HG02870 (cell line): Measurements from ENCODE around the gene SLC16A7.
"Not testable (repeated sequence)": the region's sequence is repeated elsewhere in the genome, so short reads cannot be mapped to it uniquely, and the experiment has no call there.

ENCODE experiments used
- ATAC-seq: cut with Tn5 transposase; IDR thresholded peaks from one replicate; pipeline ENCODE4 v1.9.1; 2021; ENCODE audit warnings: mild to moderate bottlenecking, moderate library complexity; ENCODE audit not compliant: unreplicated experiment

SLC16A7 gene

GRCh38 chr12:59595883-59596540 lies at the start of gene SLC16A7:
SLC16A7 (plus strand) TSS chr12:59596029; CDS start chr12:59704802, 108,773 bp downstream.
- ATAC-seq = peak; percentile 26

- no peak for ATAC-seq
Measured at GRCh38 chr12:59548930-59549329, 46.9 kb upstream of the SLC16A7 start.

- ATAC-seq = no peak
Measured at GRCh38 chr12:59559696-59560095, 36.1 kb upstream of the SLC16A7 start.

- ATAC-seq = no peak
Measured at GRCh38 chr12:59570145-59570544, 25.7 kb upstream of the SLC16A7 start.

GRCh38 chr12:59574406-59574805 lies 21.4 kb upstream of the SLC16A7 start:
- ATAC-seq = no peak

GRCh38 chr12:59575826-59576225 lies 20.0 kb upstream of the SLC16A7 start:
- ATAC-seq = no peak

GRCh38 chr12:59578254-59578653 lies 17.6 kb upstream of the SLC16A7 start:
- ATAC-seq = no peak

- ATAC-seq = no peak
Measured at GRCh38 chr12:59579631-59580030, 16.2 kb upstream of the SLC16A7 start.

- ATAC-seq = no peak
Measured at GRCh38 chr12:59580050-59580449, 15.8 kb upstream of the SLC16A7 start.

GRCh38 chr12:59583003-59583712 lies 12.7 kb upstream of the SLC16A7 start:
- ATAC-seq = no peak

- ATAC-seq = no peak
Measured at GRCh38 chr12:59587710-59588109, 8.1 kb upstream of the SLC16A7 start.

- ATAC-seq = no peak
Measured at GRCh38 chr12:59593761-59594160, 2.1 kb upstream of the SLC16A7 start.

- no peak for ATAC-seq
Measured at GRCh38 chr12:59594943-59595500, 807 bp upstream of the SLC16A7 start.

GRCh38 chr12:59595565-59595882 lies 305 bp upstream of the SLC16A7 start:
- ATAC-seq = peak; percentile 28

- ATAC-seq = no peak
Measured at GRCh38 chr12:59597385-59597781, 1.6 kb downstream of the SLC16A7 start.

- no peak for ATAC-seq
Measured at GRCh38 chr12:59600171-59600570, 4.3 kb downstream of the SLC16A7 start.

- no peak for ATAC-seq
Measured at GRCh38 chr12:59603754-59604153, 7.9 kb downstream of the SLC16A7 start.

GRCh38 chr12:59612823-59613434 lies 17.1 kb downstream of the SLC16A7 start:
- ATAC-seq = not testable (repeated sequence)

GRCh38 chr12:59615392-59616165 lies 19.8 kb downstream of the SLC16A7 start:
- no peak for ATAC-seq

- no peak for ATAC-seq
Measured at GRCh38 chr12:59619461-59620240, 23.8 kb downstream of the SLC16A7 start.
